NT2/D1 (cell line): ENCODE measurements around the gene TGFBR3.

Experiments used
- DNase-seq: peaks from one replicate; pipeline ENCODE4 v3.0.0-alpha.2; 2011; ENCODE audit warnings: low read depth, low spot score
- H3K27me3 ChIP-seq: 2 replicates; pipeline ENCODE4 v1.6.0; 2011; ENCODE audit warnings: mild to moderate bottlenecking; ENCODE audit not compliant: insufficient read length, insufficient read depth
- H3K36me3 ChIP-seq: 2 replicates; pipeline ENCODE4 v1.6.1; 2011; ENCODE audit warnings: mild to moderate bottlenecking, low read length, mixed read lengths; ENCODE audit not compliant: insufficient read depth, insufficient read length
- H3K4me1 ChIP-seq: 2 replicates; pipeline ENCODE4 v1.5.1; 2011; ENCODE audit not compliant: insufficient read depth, insufficient read length
- H3K4me3 ChIP-seq: 2 replicates; pipeline ENCODE4 v1.5.1; 2011; ENCODE audit warnings: low read depth; ENCODE audit not compliant: insufficient read length
- H3K9ac ChIP-seq: 2 replicates; pipeline ENCODE4 v1.6.0; 2011; ENCODE audit warnings: low read depth; ENCODE audit not compliant: insufficient read length
- H3K9me3 ChIP-seq: 2 replicates; pipeline ENCODE4 v1.5.1; 2011; ENCODE audit warnings: mild to moderate bottlenecking, low read length; ENCODE audit not compliant: insufficient read depth
- SUZ12 ChIP-seq: IDR thresholded peaks from 2 replicates; pipeline ENCODE4 v1.6.1; 2011; ENCODE audit not compliant: insufficient read length, insufficient read depth; ENCODE audit errors: extremely low read depth
- YY1 ChIP-seq: IDR thresholded peaks from 2 replicates; pipeline ENCODE4 v1.6.1; 2011; ENCODE audit not compliant: insufficient read length, insufficient read depth
- ZNF274 ChIP-seq: IDR thresholded peaks from 2 replicates; pipeline ENCODE4 v1.6.1; 2011; ENCODE audit warnings: mild to moderate bottlenecking, low read depth, low read length

Gene TGFBR3

DNA sequence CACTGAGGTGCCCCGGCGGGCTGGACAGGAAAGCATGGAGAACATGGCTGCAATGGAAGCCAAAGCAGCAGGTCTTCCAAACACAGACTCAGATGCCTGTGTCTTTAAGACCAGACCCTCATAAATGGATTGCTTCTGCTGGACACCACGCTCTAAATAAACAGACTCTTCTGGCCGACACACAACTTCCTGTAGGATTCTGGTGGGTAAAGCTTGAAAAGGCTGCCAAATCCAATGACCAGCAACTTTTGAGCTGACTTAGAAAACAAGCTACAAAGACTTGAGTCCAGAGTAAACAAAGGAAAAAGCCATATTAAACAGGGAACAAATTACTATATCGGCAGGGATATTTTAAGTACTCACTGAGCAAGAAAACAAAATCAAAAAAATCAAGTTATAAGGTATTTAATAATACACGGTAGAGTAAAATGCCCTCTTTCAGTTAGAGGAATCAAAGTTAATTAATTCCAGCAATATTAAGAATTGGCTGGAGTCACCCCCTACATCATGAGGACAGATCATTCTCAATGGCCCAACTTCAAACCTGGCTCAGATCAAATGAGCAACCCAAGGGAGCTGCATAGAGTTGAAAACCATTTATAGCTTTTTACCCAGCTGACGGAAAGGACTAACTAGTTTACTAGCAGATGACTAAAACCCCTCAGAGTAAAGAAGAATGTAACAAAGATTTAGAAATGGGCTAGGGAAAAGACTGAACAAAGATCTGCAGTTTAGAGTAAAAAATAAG lies 102.4 kb downstream of the TGFBR3 start:
- Histone ChIP-seq H3K9me3 (no peaks in the 10 kb centered on the region), H3K4me3 (no peak overlapping the region), H3K27me3 (no peaks in the 10 kb centered on the region), H3K9ac (no peak overlapping the region), H3K4me1 (peaks cover 8% of the 10 kb centered on the region), H3K36me3 (no peaks in the 10 kb centered on the region)
- TF ChIP-seq SUZ12 (no peak), YY1 (no peak), ZNF274 (no peak)
- DNase-seq, result no peak

DNA sequence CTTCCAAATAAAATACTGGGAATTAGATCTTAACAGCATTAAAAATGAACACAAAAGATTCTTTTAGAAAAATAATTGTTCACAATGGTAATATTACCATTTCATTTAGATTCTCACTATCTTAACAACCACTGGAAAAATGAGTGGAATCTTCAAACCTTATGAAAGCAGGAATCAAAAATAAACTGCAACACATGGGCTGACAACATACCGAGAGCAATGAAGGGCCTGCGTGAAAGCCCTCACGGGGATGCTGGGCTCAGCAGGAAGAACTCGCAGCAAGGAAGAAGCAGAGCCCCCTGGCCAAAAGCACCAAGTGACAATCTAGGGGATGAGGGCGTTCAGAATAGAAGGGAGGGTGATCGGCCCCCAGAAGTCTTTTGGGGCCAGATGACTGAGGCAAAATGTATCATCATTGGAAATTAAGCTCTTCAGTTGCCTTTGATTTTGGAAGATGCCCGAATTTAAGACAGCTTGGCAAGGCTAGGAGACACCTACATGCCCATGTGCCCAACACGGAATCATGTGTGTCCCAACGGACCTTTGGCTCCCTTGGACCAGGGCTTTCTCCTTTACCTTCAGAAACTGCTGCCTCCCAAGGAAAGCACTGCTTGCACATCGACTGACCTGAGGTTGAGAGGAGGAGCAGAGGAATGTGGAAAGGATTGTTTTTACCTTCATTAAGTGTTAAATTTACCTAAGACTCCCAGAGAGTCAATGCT lies 103.9 kb downstream of the TGFBR3 start:
- no peaks in the 10 kb centered on the region for H3K27me3 ChIP-seq
- TF ChIP-seq YY1 (no peak), ZNF274 (no peak), SUZ12 (no peak)
- peaks cover 8% of the 10 kb centered on the region for H3K4me1 ChIP-seq
- no peaks in the 10 kb centered on the region for H3K36me3 ChIP-seq
- H3K9me3 ChIP-seq, result no peaks in the 10 kb centered on the region
- H3K4me3 ChIP-seq, result no peak overlapping the region
- DNase-seq, result no peak
- no peak overlapping the region for H3K9ac ChIP-seq

DNA sequence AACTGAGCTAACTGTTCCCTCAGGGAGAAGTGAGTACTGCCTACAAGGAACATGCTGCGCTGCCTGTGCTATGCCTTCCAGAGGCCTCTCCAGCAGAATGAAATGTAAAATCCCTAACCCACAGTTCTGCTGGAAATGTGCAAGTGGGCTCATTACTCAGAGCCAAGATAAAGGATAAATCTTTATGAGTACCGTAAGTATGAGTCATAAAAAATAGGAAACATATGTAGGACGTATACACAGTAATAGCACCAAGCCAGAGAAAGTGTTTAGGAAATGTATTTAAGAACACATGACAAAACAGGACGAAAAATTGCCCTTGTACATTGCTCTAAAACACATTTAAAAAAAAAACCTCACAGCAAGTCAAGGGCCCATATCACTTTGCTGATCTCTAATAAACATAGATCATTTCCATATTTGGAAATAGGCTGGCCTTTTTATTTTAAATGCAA lies 104.6 kb downstream of the TGFBR3 start:
- peaks cover 8% of the 10 kb centered on the region for H3K4me1 ChIP-seq
- no peak overlapping the region for H3K9ac ChIP-seq
- no peaks in the 10 kb centered on the region for H3K27me3 ChIP-seq
- no peaks in the 10 kb centered on the region for H3K9me3 ChIP-seq
- no peak overlapping the region for H3K4me3 ChIP-seq
- no peak for TF ChIP-seq YY1
- TF ChIP-seq SUZ12, result no peak
- no peak for TF ChIP-seq ZNF274
- DNase-seq, result no peak
- H3K36me3 ChIP-seq, result no peaks in the 10 kb centered on the region

DNA sequence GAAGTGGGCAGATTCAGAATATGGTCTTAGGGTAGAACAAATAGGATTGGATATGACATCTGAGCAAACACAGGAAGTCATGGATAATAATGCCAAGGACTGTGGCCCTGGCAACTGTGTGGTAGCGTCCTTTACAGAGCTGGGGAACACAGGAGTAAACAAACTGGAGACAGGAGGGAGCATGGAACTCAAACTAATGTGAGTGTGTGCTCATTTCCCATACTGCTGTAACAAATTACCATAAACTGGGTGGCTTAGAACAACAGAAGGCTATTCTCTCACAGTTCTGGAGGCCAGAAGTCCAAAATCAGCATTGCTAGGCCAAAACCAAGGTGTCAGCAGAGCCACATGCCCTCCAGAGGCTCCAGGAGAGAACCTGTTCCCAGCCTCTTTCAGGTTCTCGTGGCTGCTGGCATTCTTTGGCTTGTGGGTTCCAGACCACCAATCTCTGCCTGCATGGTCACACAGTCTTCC lies 106.4 kb downstream of the TGFBR3 start:
- no peak for DNase-seq

DNA sequence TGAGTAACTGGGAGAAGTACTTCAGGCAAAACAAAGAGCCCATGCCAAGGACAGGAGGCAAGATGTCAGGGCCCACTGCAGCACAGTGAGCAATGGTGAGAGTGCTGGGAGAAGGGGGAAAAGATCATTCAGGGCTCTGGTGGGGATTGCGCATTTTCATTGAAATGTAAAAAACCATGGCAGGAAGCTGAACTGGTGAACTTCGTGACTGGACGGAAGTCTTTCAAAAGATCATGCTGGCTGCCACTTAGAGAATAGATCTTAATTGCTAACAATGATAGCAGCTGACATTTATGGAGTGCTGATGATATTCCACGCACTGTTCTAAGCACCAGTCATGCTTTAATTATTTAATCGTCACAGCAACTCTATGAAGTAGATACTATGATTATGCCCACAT lies 107.0 kb downstream of the TGFBR3 start:
- H3K27me3 ChIP-seq, result no peaks in the 10 kb centered on the region
- no peak overlapping the region for H3K4me3 ChIP-seq
- no peaks in the 10 kb centered on the region for H3K36me3 ChIP-seq
- H3K9ac ChIP-seq, result no peak overlapping the region
- peak; percentile 40 for DNase-seq
- H3K4me1 ChIP-seq, result peaks cover 8% of the 10 kb centered on the region
- TF ChIP-seq SUZ12 (no peak), ZNF274 (no peak), YY1 (no peak)
- no peaks in the 10 kb centered on the region for H3K9me3 ChIP-seq

More for the DNA sequence above, 106.4 kb downstream of the TGFBR3 start:
- TF ChIP-seq SUZ12 (no peak), ZNF274 (no peak), YY1 (no peak)
- Histone ChIP-seq H3K4me3 (no peak overlapping the region), H3K4me1 (peaks cover 8% of the 10 kb centered on the region), H3K9me3 (no peaks in the 10 kb centered on the region), H3K27me3 (no peaks in the 10 kb centered on the region), H3K36me3 (no peaks in the 10 kb centered on the region), H3K9ac (no peak overlapping the region)

DNA sequence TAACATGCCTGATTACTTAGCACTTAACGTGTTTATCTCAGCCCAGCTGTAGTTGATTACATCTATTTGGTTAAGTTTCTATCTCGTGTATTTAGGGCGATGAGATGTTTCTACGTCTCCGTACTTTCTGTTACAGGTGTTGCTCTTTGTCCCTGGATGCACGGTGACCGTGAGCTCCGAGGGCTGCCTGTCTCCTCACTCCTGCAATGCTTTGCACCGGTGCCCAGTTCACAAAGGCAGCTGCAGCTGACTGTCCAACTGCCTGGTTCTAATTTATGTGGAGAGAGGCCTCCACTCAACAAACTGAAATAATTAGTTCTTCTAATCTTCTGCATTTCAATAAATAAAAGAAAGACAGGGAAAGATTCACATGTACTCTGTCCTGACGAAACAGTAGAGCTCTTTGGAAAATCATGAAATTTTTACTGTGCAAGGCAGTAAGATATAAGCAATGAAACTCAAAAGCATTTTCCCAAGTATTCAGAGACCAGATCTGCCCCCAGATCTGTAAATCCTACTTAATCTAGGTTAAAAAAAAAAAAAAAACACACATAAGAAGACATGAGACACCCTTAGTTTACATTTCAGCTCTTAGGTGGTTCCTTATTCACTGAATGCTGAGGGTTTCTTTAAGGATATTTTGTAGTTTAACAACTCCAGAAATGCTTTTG lies 108.2 kb downstream of the TGFBR3 start:
- TF ChIP-seq YY1 (no peak), ZNF274 (no peak), SUZ12 (no peak)
- Histone ChIP-seq H3K9ac (no peak overlapping the region), H3K36me3 (no peaks in the 10 kb centered on the region), H3K9me3 (no peaks in the 10 kb centered on the region), H3K4me3 (no peak overlapping the region), H3K27me3 (no peaks in the 10 kb centered on the region), H3K4me1 (peaks cover 8% of the 10 kb centered on the region)
- no peak for DNase-seq

DNA sequence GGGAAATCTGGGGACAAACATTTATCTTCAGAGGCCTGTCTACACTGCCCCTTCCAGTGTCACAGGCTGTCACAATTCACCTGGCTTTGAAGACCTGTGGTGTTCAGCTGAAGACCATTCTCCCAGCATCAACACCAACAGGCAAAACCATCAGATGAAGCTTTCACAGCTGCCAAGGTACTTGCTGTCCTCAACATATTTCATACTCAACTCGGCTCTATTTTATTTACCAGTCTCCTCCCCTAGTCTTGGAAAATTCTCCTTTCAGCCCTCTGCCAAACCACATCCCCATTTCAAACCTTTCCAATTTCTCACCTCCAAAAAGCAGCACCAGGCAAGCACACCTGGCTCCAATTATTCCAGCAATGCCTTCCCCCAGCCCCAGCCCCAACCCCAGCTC lies 108.8 kb downstream of the TGFBR3 start:
- no peak for TF ChIP-seq YY1
- no peak for TF ChIP-seq SUZ12
- no peak for TF ChIP-seq ZNF274

More for the DNA sequence above, 108.8 kb downstream of the TGFBR3 start:
- Histone ChIP-seq H3K27me3 (no peaks in the 10 kb centered on the region), H3K9ac (no peak overlapping the region), H3K36me3 (no peaks in the 10 kb centered on the region), H3K4me1 (peaks cover 2% of the 10 kb centered on the region), H3K9me3 (no peaks in the 10 kb centered on the region), H3K4me3 (no peak overlapping the region)
- no peak for DNase-seq
